ENCODE results near the gene MLXIP. TPM values are rescaled to one million over a fixed set of nuclear protein-coding genes. Genes with fewer than 3 reads are reported as not detected.

Gene MLXIP
- total and polyA plus RNA-seq, 2 of the 8 experiments (the other 6 are each of a cell fraction or from before 2014, with no cell fraction given): 5.5 to 40.5 TPM

DNA sequence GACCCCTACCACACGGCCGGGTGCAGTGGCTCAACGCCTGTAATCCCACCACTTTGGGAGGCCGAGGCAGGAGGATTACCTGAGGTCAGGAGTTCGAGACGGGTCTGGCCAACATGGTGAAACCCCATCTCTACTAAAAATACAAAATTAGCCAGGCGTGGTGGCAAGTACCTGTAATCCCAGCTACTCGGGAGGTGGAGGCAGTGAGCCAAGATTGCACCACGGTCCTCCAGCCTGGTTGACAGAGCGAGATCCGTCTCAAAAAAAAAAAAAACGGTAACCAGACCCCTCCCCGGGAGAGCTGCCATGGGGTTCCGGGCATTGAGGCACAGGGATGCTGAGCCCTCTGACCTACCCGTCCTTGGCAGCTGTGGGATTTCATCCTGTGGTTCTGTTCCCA, 35.1 kb upstream of the MLXIP start:
- no peak overlapping the region for H3K18ac ChIP-seq (ENCODE audit: extremely low read depth, low read length)
- H3K23ac ChIP-seq (ENCODE audit: insufficient read length): no peak overlapping the region
- no peaks in the 10 kb centered on the region for H3K27me3 ChIP-seq (replicated peaks in 1 of 4; ENCODE audit: control insufficient read depth in 3 of 4, extremely low read depth in 1 of 4, insufficient read depth in 3 of 4, low read length in 3 of 4)
- H3K79me1 ChIP-seq (ENCODE audit: low read depth, low read length): no peaks in the 10 kb centered on the region
- H4K20me1 ChIP-seq (replicated peaks in 1 of 2; ENCODE audit: control insufficient read depth in 1 of 2, insufficient read depth in 2 of 2, low read length in 2 of 2): peaks cover 0 to 2% of the 10 kb centered on the region in 2 experiments
- WGBS, 2 experiments (ENCODE audit: extremely low coverage in 1 of 2, insufficient coverage in 1 of 2, insufficient read length in 1 of 2, insufficient replicate concordance in 2 of 2, low coverage in 1 of 2, low lambda C conversion rate in 2 of 2, missing lambda C conversion rate in 1 of 2): 93% methylated on average over 15 of the region's 15 CpGs; no CpG with 5 or more reads in 1 of the 2 experiments
- peaks cover 6 to 32% (median 19%) of the 10 kb centered on the region in 4 experiments for H3K36me3 ChIP-seq (ENCODE audit: control insufficient read depth in 2 of 4, insufficient read depth in 4 of 4, low read length in 3 of 4)
- H3K9ac ChIP-seq (replicated peaks in 1 of 4; ENCODE audit: extremely low read depth in 1 of 4, low read depth in 3 of 4, low read length in 3 of 4): no peak overlapping the region
- H3K79me2 ChIP-seq (ENCODE audit: control insufficient read depth in 1 of 2, insufficient read depth in 2 of 2, low read length in 2 of 2): no peaks in the 10 kb centered on the region
- no peak overlapping the region for H3K4me2 ChIP-seq (ENCODE audit: insufficient read depth in 1 of 2, low read depth in 2 of 2, low read length in 2 of 2)
- H3K4ac ChIP-seq (replicated peaks; ENCODE audit: insufficient read length, low read depth, low read length): no peak overlapping the region
- H2BK120ac ChIP-seq (replicated peaks; ENCODE audit: low read depth, low read length): no peak overlapping the region
- H3K56ac ChIP-seq (replicated peaks; ENCODE audit: insufficient read length, low read depth, low read length): no peak overlapping the region
- no peaks in the 10 kb centered on the region for H3K23me2 ChIP-seq (ENCODE audit: low read depth, low read length)
- H3K9me3 ChIP-seq (ENCODE audit: insufficient read depth in 2 of 2, low read depth in 1 of 2, low read length in 1 of 2): peaks cover 8 to 16% of the 10 kb centered on the region in 2 experiments; a peak in 3 of 4 replicates
- FAIRE-seq (no peak), DNase-seq (ENCODE audit: low read depth in 1 of 2, low spot score in 2 of 2) (no peak)
- H4K91ac ChIP-seq (replicated peaks; ENCODE audit: insufficient read length, low read length): no peak overlapping the region
- no peak overlapping the region for H2BK12ac ChIP-seq (ENCODE audit: low read depth, low read length)
- H2BK20ac ChIP-seq (ENCODE audit: low read length): no peak overlapping the region
- no peak overlapping the region for H4K5ac ChIP-seq (ENCODE audit: insufficient read length, low read depth, low read length)
- H3K4me3 ChIP-seq (ENCODE audit: extremely low read depth in 1 of 4, insufficient read depth in 2 of 4, low read depth in 3 of 4, low read length in 4 of 4): no peak overlapping the region
- no peak overlapping the region for H2BK15ac ChIP-seq (ENCODE audit: low read length)
- ChIA-PET CTCF (ENCODE audit: partially characterized antibody) (interaction anchor here (1.1 to 3.3 kb wide), 5 partner anchors 11 to 147 kb away, joined by 3 to 18 read pairs (median 5); no protein-coding TSS in a partner anchor), POLR2A (ENCODE audit: partially characterized antibody) (interaction anchor here (0.6 to 1.3 kb wide), 2 partner anchors 11 to 18 kb away, joined by 3 to 4 read pairs; no protein-coding TSS in a partner anchor)
- no peak overlapping the region for H2AFZ ChIP-seq (ENCODE audit: low read length)
- no peak overlapping the region for H3K27ac ChIP-seq (ENCODE audit: low read depth, low read length)
- H2AK5ac ChIP-seq (ENCODE audit: low read depth, low read length): no peak overlapping the region
- H2BK5ac ChIP-seq (ENCODE audit: low read depth, low read length): no peak overlapping the region
- H3K14ac ChIP-seq (ENCODE audit: insufficient read length): no peak overlapping the region
- no peak overlapping the region for H4K8ac ChIP-seq (ENCODE audit: extremely low read depth, insufficient read depth, low read length)
- no peaks in the 10 kb centered on the region for H3K4me1 ChIP-seq (replicated peaks in 1 of 4; ENCODE audit: control insufficient read depth in 3 of 4, insufficient read depth in 4 of 4, low read length in 3 of 4)
- no peak for TF ChIP-seq SIRT6 (IDR thresholded peaks at IDR 0.05; ENCODE audit: low read length)
- no peak for TF ChIP-seq SP2 (IDR thresholded peaks at IDR 0.05; ENCODE audit: low read length)
